ENCODE data around the gene RAB11FIP4.

- TF ChIP-seq EZH2phosphoT487 (IDR thresholded peaks at IDR 0.05; ENCODE audit: insufficient read depth, low read depth) (no peak), EZH2 (IDR thresholded peaks at IDR 0.05; ENCODE audit: insufficient read depth, poor library complexity, severe bottlenecking) (no peak)
Measured at GRCh38 chr17:31491376-31492131, 100.1 kb downstream of the RAB11FIP4 start.
